ENCODE results near the gene CADM1. TPM values are rescaled to one million over a fixed set of nuclear protein-coding genes. Genes with fewer than 3 reads are reported as not detected.

Gene CADM1
- total and polyA plus RNA-seq, 5 donors = 14.8 to 42.6 (median 31.9) TPM

- no peak overlapping the region for H3K27ac ChIP-seq (ENCODE audit: low read length)
- WGBS = 76% methylated on average over 2 of the region's 2 CpGs
- no peak overlapping the region for H3K4me3 ChIP-seq (ENCODE audit: low read length)
- intact Hi-C loops (cut with DNase I) = no loop called here
- ATAC-seq (no peak), DNase-seq (no peak)
- no peaks in the 10 kb centered on the region for H3K9me3 ChIP-seq (ENCODE audit: control insufficient read depth, low read length)
- no peaks in the 10 kb centered on the region for H3K27me3 ChIP-seq (ENCODE audit: control insufficient read depth, insufficient read depth)
- H3K4me1 ChIP-seq (ENCODE audit: control insufficient read depth, insufficient read depth, low read length) = no peaks in the 10 kb centered on the region
Measured at GRCh38 chr11:115398333-115399080, 105.7 kb downstream of the CADM1 start.

- ATAC-seq = peak in 1 of 2 donors; percentile 31
- H3K4me3 ChIP-seq (ENCODE audit: low read length) = no peak overlapping the region
- WGBS = 51% methylated on average over 1 of the region's 1 CpG
- H3K27ac ChIP-seq (ENCODE audit: low read length) = no peak overlapping the region
- no peaks in the 10 kb centered on the region for H3K27me3 ChIP-seq (ENCODE audit: control insufficient read depth, insufficient read depth)
- H3K9me3 ChIP-seq (ENCODE audit: control insufficient read depth, low read length) = no peaks in the 10 kb centered on the region
- no peaks in the 10 kb centered on the region for H3K4me1 ChIP-seq (ENCODE audit: control insufficient read depth, insufficient read depth, low read length)
- DNase-seq = no peak
- intact Hi-C loops (cut with DNase I) = no loop called here
Measured at GRCh38 chr11:115396533-115396932, 107.7 kb downstream of the CADM1 start.

GRCh38 chr11:115393950-115394349 is 110.3 kb downstream of the CADM1 start:
- ATAC-seq = no peak
- H3K4me3 ChIP-seq (ENCODE audit: low read length) = no peak overlapping the region
- no peak overlapping the region for H3K27ac ChIP-seq (ENCODE audit: low read length)
- no peaks in the 10 kb centered on the region for H3K4me1 ChIP-seq (ENCODE audit: control insufficient read depth, insufficient read depth, low read length)
- intact Hi-C loops (cut with DNase I) = no loop called here
- no peaks in the 10 kb centered on the region for H3K9me3 ChIP-seq (ENCODE audit: control insufficient read depth, low read length)
- H3K27me3 ChIP-seq (ENCODE audit: control insufficient read depth, insufficient read depth) = no peaks in the 10 kb centered on the region
- DNase-seq = no peak

- H3K27me3 ChIP-seq (ENCODE audit: control insufficient read depth, insufficient read depth) = no peaks in the 10 kb centered on the region
- WGBS = 61% methylated on average over 1 of the region's 1 CpG
- H3K9me3 ChIP-seq (ENCODE audit: control insufficient read depth, low read length) = no peaks in the 10 kb centered on the region
- intact Hi-C loops (cut with DNase I) = no loop called here
- DNase-seq (no peak), ATAC-seq (no peak)
- no peak overlapping the region for H3K4me3 ChIP-seq (ENCODE audit: low read length)
- no peak overlapping the region for H3K27ac ChIP-seq (ENCODE audit: low read length)
- no peaks in the 10 kb centered on the region for H3K4me1 ChIP-seq (ENCODE audit: control insufficient read depth, insufficient read depth, low read length)
Measured at GRCh38 chr11:115391598-115391997, 112.6 kb downstream of the CADM1 start.

GRCh38 chr11:115391160-115391559 is 113.1 kb downstream of the CADM1 start:
- H3K9me3 ChIP-seq (ENCODE audit: control insufficient read depth, low read length) = no peaks in the 10 kb centered on the region
- no peak for ATAC-seq
- no peak overlapping the region for H3K4me3 ChIP-seq (ENCODE audit: low read length)
- intact Hi-C loops (cut with DNase I) = no loop called here
- no peaks in the 10 kb centered on the region for H3K27me3 ChIP-seq (ENCODE audit: control insufficient read depth, insufficient read depth)
- WGBS = 28% methylated on average over 3 of the region's 3 CpGs
- no peak for DNase-seq
- H3K4me1 ChIP-seq (ENCODE audit: control insufficient read depth, insufficient read depth, low read length) = no peaks in the 10 kb centered on the region
- H3K27ac ChIP-seq (ENCODE audit: low read length) = no peak overlapping the region

GRCh38 chr11:115390441-115390840 is 113.8 kb downstream of the CADM1 start:
- no peaks in the 10 kb centered on the region for H3K4me1 ChIP-seq (ENCODE audit: control insufficient read depth, insufficient read depth, low read length)
- no peak overlapping the region for H3K4me3 ChIP-seq (ENCODE audit: low read length)
- WGBS = 54% methylated on average over 1 of the region's 1 CpG
- no peak for DNase-seq
- no peaks in the 10 kb centered on the region for H3K27me3 ChIP-seq (ENCODE audit: control insufficient read depth, insufficient read depth)
- no peaks in the 10 kb centered on the region for H3K9me3 ChIP-seq (ENCODE audit: control insufficient read depth, low read length)
- intact Hi-C loops (cut with DNase I) = no loop called here
- H3K27ac ChIP-seq (ENCODE audit: low read length) = no peak overlapping the region
- ATAC-seq = no peak

GRCh38 chr11:115389790-115390189 is 114.4 kb downstream of the CADM1 start:
- no peaks in the 10 kb centered on the region for H3K4me1 ChIP-seq (ENCODE audit: control insufficient read depth, insufficient read depth, low read length)
- no peaks in the 10 kb centered on the region for H3K9me3 ChIP-seq (ENCODE audit: control insufficient read depth, low read length)
- DNase-seq (no peak), ATAC-seq (no peak)
- WGBS = 80% methylated on average over 3 of the region's 3 CpGs
- intact Hi-C loops (cut with DNase I) = no loop called here
- H3K27ac ChIP-seq (ENCODE audit: low read length) = no peak overlapping the region
- no peak overlapping the region for H3K4me3 ChIP-seq (ENCODE audit: low read length)
- no peaks in the 10 kb centered on the region for H3K27me3 ChIP-seq (ENCODE audit: control insufficient read depth, insufficient read depth)

GRCh38 chr11:115385226-115385625 is 119.0 kb downstream of the CADM1 start:
- H3K27me3 ChIP-seq (ENCODE audit: control insufficient read depth, insufficient read depth) = no peaks in the 10 kb centered on the region
- H3K4me3 ChIP-seq (ENCODE audit: low read length) = no peak overlapping the region
- DNase-seq (no peak), ATAC-seq (no peak)
- no peaks in the 10 kb centered on the region for H3K4me1 ChIP-seq (ENCODE audit: control insufficient read depth, insufficient read depth, low read length)
- no peaks in the 10 kb centered on the region for H3K9me3 ChIP-seq (ENCODE audit: control insufficient read depth, low read length)
- intact Hi-C loops (cut with DNase I) = no loop called here
- no peak overlapping the region for H3K27ac ChIP-seq (ENCODE audit: low read length)

GRCh38 chr11:115384236-115384635 is 120.0 kb downstream of the CADM1 start:
- 64% methylated on average over 2 of the region's 2 CpGs for WGBS
- H3K9me3 ChIP-seq (ENCODE audit: control insufficient read depth, low read length) = no peaks in the 10 kb centered on the region
- intact Hi-C loops (cut with DNase I) = no loop called here
- DNase-seq (no peak), ATAC-seq (no peak)
- no peak overlapping the region for H3K27ac ChIP-seq (ENCODE audit: low read length)
- no peak overlapping the region for H3K4me3 ChIP-seq (ENCODE audit: low read length)
- H3K4me1 ChIP-seq (ENCODE audit: control insufficient read depth, insufficient read depth, low read length) = no peaks in the 10 kb centered on the region
- H3K27me3 ChIP-seq (ENCODE audit: control insufficient read depth, insufficient read depth) = no peaks in the 10 kb centered on the region

GRCh38 chr11:115383431-115383830 is 120.8 kb downstream of the CADM1 start:
- Histone ChIP-seq H3K4me3 (ENCODE audit: low read length) (no peak overlapping the region), H3K27me3 (ENCODE audit: control insufficient read depth, insufficient read depth) (no peaks in the 10 kb centered on the region), H3K4me1 (ENCODE audit: control insufficient read depth, insufficient read depth, low read length) (no peaks in the 10 kb centered on the region), H3K9me3 (ENCODE audit: control insufficient read depth, low read length) (no peaks in the 10 kb centered on the region), H3K27ac (ENCODE audit: low read length) (no peak overlapping the region)
- intact Hi-C loops (cut with DNase I) = no loop called here
- DNase-seq (no peak), ATAC-seq (no peak)
- WGBS = 69% methylated on average over 3 of the region's 3 CpGs

GRCh38 chr11:115379528-115379927 is 124.7 kb downstream of the CADM1 start:
- ATAC-seq (no peak), DNase-seq (no peak)
- Histone ChIP-seq H3K4me1 (ENCODE audit: control insufficient read depth, insufficient read depth, low read length) (no peaks in the 10 kb centered on the region), H3K27me3 (ENCODE audit: control insufficient read depth, insufficient read depth) (no peaks in the 10 kb centered on the region), H3K9me3 (ENCODE audit: control insufficient read depth, low read length) (no peaks in the 10 kb centered on the region), H3K27ac (ENCODE audit: low read length) (no peak overlapping the region), H3K4me3 (ENCODE audit: low read length) (no peak overlapping the region)
- WGBS = 56% methylated on average over 1 of the region's 1 CpG
- intact Hi-C loops (cut with DNase I) = no loop called here

GRCh38 chr11:115378557-115378956 is 125.7 kb downstream of the CADM1 start:
- no peaks in the 10 kb centered on the region for H3K27me3 ChIP-seq (ENCODE audit: control insufficient read depth, insufficient read depth)
- DNase-seq (no peak), ATAC-seq (no peak)
- 92% methylated on average over 4 of the region's 4 CpGs for WGBS
- intact Hi-C loops (cut with DNase I) = no loop called here
- H3K4me3 ChIP-seq (ENCODE audit: low read length) = no peak overlapping the region
- no peaks in the 10 kb centered on the region for H3K4me1 ChIP-seq (ENCODE audit: control insufficient read depth, insufficient read depth, low read length)
- no peak overlapping the region for H3K27ac ChIP-seq (ENCODE audit: low read length)
- H3K9me3 ChIP-seq (ENCODE audit: control insufficient read depth, low read length) = no peaks in the 10 kb centered on the region

All from right cardiac atrium (tissue), 5 donors.